Neural cell (in vitro differentiated cells): ENCODE measurements around the gene KRTAP2-1. TPM values are rescaled to one million over a fixed set of nuclear protein-coding genes. Genes with fewer than 3 reads are reported as not detected.
"Not testable (repeated sequence)": the region's sequence is repeated elsewhere in the genome, so short reads cannot be mapped to it uniquely, and the experiment has no call there.

Experiments
- H2AFZ ChIP-seq: fragments of 200-600, 300-800 bp; sonication (generic), shearing (Covaris generic); 2 replicates; pipeline ENCODE4 v1.6.0; 2014; ENCODE audit warnings: low read depth, mild to moderate bottlenecking, antibody characterized with exemption, low read length, moderate library complexity
- H3F3A ChIP-seq: fragments of 200-600 bp; shearing (Covaris generic); 2 replicates; pipeline ENCODE4 v1.6.1; 2016; ENCODE audit warnings: mild to moderate bottlenecking, moderate library complexity, mixed read lengths, antibody characterized with exemption, low read length; ENCODE audit not compliant: insufficient read depth, poor library complexity, severe bottlenecking
- H3K27ac ChIP-seq: fragments of 200-600, 300-800 bp; sonication (generic), shearing (Covaris generic); 2 replicates; pipeline ENCODE4 v1.5.1; 2014; ENCODE audit warnings: mild to moderate bottlenecking, low read length, moderate library complexity
- H3K27me3 ChIP-seq: fragments of 300-800, 200-600 bp; sonication (generic), shearing (Covaris generic); 2 replicates; pipeline ENCODE4 v1.6.0; 2014; ENCODE audit warnings: mild to moderate bottlenecking, low read depth, low read length, moderate library complexity; ENCODE audit not compliant: insufficient read depth
- H3K36me3 ChIP-seq: fragments of 300-800, 200-600 bp; sonication (generic), shearing (Covaris generic); 2 replicates; pipeline ENCODE4 v1.5.1; 2014; ENCODE audit warnings: mild to moderate bottlenecking, antibody characterized with exemption, low read length, moderate library complexity; ENCODE audit not compliant: insufficient read depth
- H3K4me2 ChIP-seq: fragments of 300-800, 200-600 bp; sonication (generic), shearing (Covaris generic); 2 replicates; pipeline ENCODE4 v1.6.0; 2014; ENCODE audit warnings: mild to moderate bottlenecking, low read length
- H3K4me3 ChIP-seq: fragments of 300-800, 200-600 bp; sonication (generic), shearing (Covaris generic); 2 replicates; pipeline ENCODE4 v1.5.1; 2014; ENCODE audit warnings: mild to moderate bottlenecking, low read length, moderate library complexity
- H3K79me2 ChIP-seq: fragments of 200-600 bp; shearing (Covaris generic); replicated peaks from 2 replicates; pipeline ENCODE4 v1.6.0; 2014; ENCODE audit warnings: mild to moderate bottlenecking, low read length, moderate library complexity; ENCODE audit not compliant: insufficient read depth
- H3K9ac ChIP-seq: fragments of 300-800, 200-600 bp; sonication (generic), shearing (Covaris generic); 2 replicates; pipeline ENCODE4 v1.6.1; 2016; ENCODE audit warnings: mild to moderate bottlenecking, low read length, mixed read lengths
- H3K9me2 ChIP-seq: fragments of 200-600 bp; shearing (Covaris generic); 2 replicates; pipeline ENCODE4 v1.6.1; 2016; ENCODE audit warnings: mild to moderate bottlenecking, low read length, mixed read lengths; ENCODE audit not compliant: insufficient read depth
- H3K9me3 ChIP-seq: fragments of 200-600, 300-800 bp; sonication (generic), shearing (Covaris generic); 2 replicates; pipeline ENCODE4 v1.6.1; 2016; ENCODE audit warnings: mild to moderate bottlenecking, mixed run types, low read length, moderate library complexity, mixed read lengths
- H4K20me1 ChIP-seq: fragments of 200-600 bp; shearing (Covaris generic); 2 replicates; pipeline ENCODE4 v1.6.1; 2016; ENCODE audit warnings: mild to moderate bottlenecking, mixed run types; ENCODE audit not compliant: insufficient read depth
- CTCF ChIP-seq: fragments of 450-650 bp; IDR thresholded peaks from 2 replicates; pipeline ENCODE4 v1.5.1; 2014; ENCODE audit warnings: antibody characterized with exemption, mild to moderate bottlenecking, moderate library complexity; ENCODE audit not compliant: poor library complexity, severe bottlenecking
- EP300 ChIP-seq: fragments of 450-650 bp; conservative IDR thresholded peaks from 2 replicates; pipeline ENCODE4 v1.6.1; 2014; ENCODE audit warnings: antibody characterized with exemption, mild to moderate bottlenecking, moderate library complexity; ENCODE audit not compliant: poor library complexity, severe bottlenecking
- EZH2 ChIP-seq: fragments of 200-600, 300-800 bp; shearing (Covaris generic), sonication (generic); IDR thresholded peaks from 2 replicates; pipeline ENCODE4 v1.6.1; 2014; ENCODE audit warnings: antibody characterized with exemption, low read length, borderline replicate concordance, mild to moderate bottlenecking; ENCODE audit not compliant: insufficient read depth, poor library complexity, severe bottlenecking
- MXI1 ChIP-seq: fragments of 450-650 bp; conservative IDR thresholded peaks from 2 replicates; pipeline ENCODE4 v1.6.1; 2014; ENCODE audit warnings: antibody characterized with exemption, mild to moderate bottlenecking; ENCODE audit not compliant: poor library complexity, severe bottlenecking
- POLR2AphosphoS5 ChIP-seq: IDR thresholded peaks from 2 replicates; pipeline ENCODE4 v1.6.1; 2012
- RAD21 ChIP-seq: fragments of 450-650 bp; conservative IDR thresholded peaks from 2 replicates; pipeline ENCODE4 v1.6.1; 2014; ENCODE audit warnings: antibody characterized with exemption, mild to moderate bottlenecking, moderate library complexity
- REST ChIP-seq: IDR thresholded peaks from 2 replicates; pipeline ENCODE4 v1.6.1; 2012; ENCODE audit warnings: borderline replicate concordance
- SMC3 ChIP-seq: fragments of 450-650 bp; conservative IDR thresholded peaks from 2 replicates; pipeline ENCODE4 v1.6.1; 2014; ENCODE audit warnings: antibody characterized with exemption, mild to moderate bottlenecking, moderate library complexity; ENCODE audit not compliant: poor library complexity
- TAF1 ChIP-seq: IDR thresholded peaks from 2 replicates; pipeline ENCODE4 v1.6.1; 2012; ENCODE audit warnings: low read depth
- polyA plus RNA-seq: library from polyadenylated mRNA; depleted of rRNA; stranded (reverse); fragments of >200 nt; gene quantifications from 2 replicates; pipeline ENCODE4 v1.2.3, GENCODE V29; 2014

KRTAP2-1 gene
- polyA plus RNA-seq, 1 donor from 2014 or later, result not detected

GRCh38 chr17:41059276-41060051 lies 12.3 kb upstream of the KRTAP2-1 start:
- not testable (repeated sequence) for H3K9ac ChIP-seq, H3K9me2 ChIP-seq, H3K36me3 ChIP-seq, H3F3A ChIP-seq, H3K27me3 ChIP-seq, H3K4me3 ChIP-seq, H4K20me1 ChIP-seq, H3K4me2 ChIP-seq, H2AFZ ChIP-seq, H3K27ac ChIP-seq, H3K79me2 ChIP-seq, H3K9me3 ChIP-seq

GRCh38 chr17:41058741-41059140 lies 11.6 kb upstream of the KRTAP2-1 start:
- H3K4me3 ChIP-seq, result no peak overlapping the region
- H3K27ac ChIP-seq, result no peak overlapping the region
- H3F3A ChIP-seq, result no peaks in the 10 kb centered on the region
- TF ChIP-seq MXI1 (no peak), TAF1 (no peak), EP300 (no peak), SMC3 (no peak), REST (no peak), EZH2 (no peak), RAD21 (no peak), POLR2AphosphoS5 (no peak)
- no peak overlapping the region for H3K4me2 ChIP-seq
- no peaks in the 10 kb centered on the region for H3K9me2 ChIP-seq
- H3K79me2 ChIP-seq, result no peaks in the 10 kb centered on the region
- H3K9ac ChIP-seq, result no peak overlapping the region
- no peaks in the 10 kb centered on the region for H3K36me3 ChIP-seq
- no peaks in the 10 kb centered on the region for H4K20me1 ChIP-seq
- H3K27me3 ChIP-seq, result no peaks in the 10 kb centered on the region
- H3K9me3 ChIP-seq, result no peaks in the 10 kb centered on the region
- H2AFZ ChIP-seq, result no peak overlapping the region

- no peak overlapping the region for H3K9ac ChIP-seq
- H3F3A ChIP-seq, result no peaks in the 10 kb centered on the region
- H3K27ac ChIP-seq, result no peak overlapping the region
- no peaks in the 10 kb centered on the region for H3K27me3 ChIP-seq
- no peak overlapping the region for H2AFZ ChIP-seq
- no peaks in the 10 kb centered on the region for H3K36me3 ChIP-seq
- H3K79me2 ChIP-seq, result no peaks in the 10 kb centered on the region
- no peak overlapping the region for H3K4me3 ChIP-seq
- TF ChIP-seq REST, result no peak
- TF ChIP-seq MXI1, result no peak
- TF ChIP-seq CTCF, result no peak
- TF ChIP-seq SMC3, result no peak
- no peak for TF ChIP-seq EP300
- TF ChIP-seq EZH2, result no peak
- TF ChIP-seq POLR2AphosphoS5, result no peak
- no peak for TF ChIP-seq TAF1
- TF ChIP-seq RAD21, result no peak
- H4K20me1 ChIP-seq, result no peaks in the 10 kb centered on the region
- H3K9me2 ChIP-seq, result no peaks in the 10 kb centered on the region
- H3K9me3 ChIP-seq, result no peaks in the 10 kb centered on the region
- H3K4me2 ChIP-seq, result no peak overlapping the region
These were observed 10.4 kb upstream of the KRTAP2-1 start for GRCh38 chr17:41057547-41057946.
